ENCODE measurements around the gene NRM. TPM values are rescaled to one million over a fixed set of nuclear protein-coding genes. Genes with fewer than 3 reads are reported as not detected.

The NRM gene
- total and polyA plus RNA-seq, 2 of the 13 experiments (the other 11 are each of a cell fraction or from before 2014, with no cell fraction given), result 12.5 to 16.0 TPM

DNA sequence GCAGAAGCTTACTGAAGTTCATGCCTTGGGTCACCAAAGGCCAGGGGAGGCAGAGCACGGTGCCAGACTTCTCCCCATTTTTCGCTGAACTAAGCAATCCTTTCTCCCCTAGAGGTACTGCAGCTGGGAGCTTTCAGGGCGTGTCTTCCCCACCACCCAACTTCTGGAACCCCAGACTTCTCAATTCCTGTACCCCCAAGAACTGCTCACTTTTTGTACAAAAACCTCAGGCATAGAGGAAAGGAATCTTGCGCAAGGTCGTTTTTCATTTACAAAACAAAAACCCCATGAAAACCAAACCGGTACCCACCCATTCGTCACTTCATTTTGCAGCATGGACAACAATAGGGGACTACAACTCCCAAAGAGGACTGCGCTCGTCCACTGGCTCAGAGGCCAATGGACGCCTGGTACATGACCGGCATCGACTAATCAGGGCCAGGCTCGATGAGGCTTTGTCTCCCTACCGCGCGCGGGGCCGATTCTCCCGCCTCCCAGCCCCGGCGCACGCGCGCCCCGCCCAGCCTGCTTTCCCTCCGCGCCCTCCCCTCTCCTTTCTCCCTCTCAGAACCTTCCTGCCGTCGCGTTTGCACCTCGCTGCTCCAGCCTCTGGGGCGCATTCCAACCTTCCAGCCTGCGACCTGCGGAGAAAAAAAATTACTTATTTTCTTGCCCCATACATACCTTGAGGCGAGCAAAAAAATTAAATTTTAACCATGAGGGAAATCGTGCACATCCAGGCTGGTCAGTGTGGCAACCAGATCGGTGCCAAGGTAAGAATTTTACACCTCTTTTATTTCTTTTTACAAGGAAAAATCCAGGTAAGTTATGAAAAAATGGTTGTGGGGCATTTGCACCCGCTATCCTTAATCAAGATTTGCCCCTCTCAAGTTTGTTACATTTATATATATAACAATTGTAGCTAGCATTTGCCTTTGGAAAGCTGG, 29.3 kb upstream of the NRM start, which contains the start of gene TUBB (continued):
- TF ChIP-seq ZC3H4 (CRISPR knock-in tag; IDR thresholded peaks at IDR 0.05; ENCODE audit: borderline replicate concordance) (0 out of 2 replicates have a peak, but pooled peaks have one; percentile 41), NFE2L2 (IDR thresholded peaks at IDR 0.05; ENCODE audit: low read length) (no peak), SATB2 (CRISPR knock-in tag; IDR thresholded peaks at IDR 0.05) (no peak), NFRKB (IDR thresholded peaks at IDR 0.05) (no peak), FLYWCH1 (CRISPR knock-in tag; IDR thresholded peaks at IDR 0.05) (no peak), KDM6A (CRISPR knock-in tag; IDR thresholded peaks at IDR 0.05; ENCODE audit: low read depth) (no peak), LCORL (IDR thresholded peaks at IDR 0.05) (no peak), LCORL (CRISPR knock-in tag; IDR thresholded peaks at IDR 0.05) (peak; percentile 60), ZBTB38 (CRISPR knock-in tag; IDR thresholded peaks at IDR 0.05) (peak; percentile 58; the same call in 1 of the 2 replicates), CBX2 (IDR thresholded peaks at IDR 0.05; ENCODE audit: low read depth, low read length) (no peak), CBX2 (CRISPR knock-in tag; IDR thresholded peaks at IDR 0.05; ENCODE audit: low read depth) (no peak), PLRG1 (conservative IDR thresholded peaks at IDR 0.05) (no peak), ZFP36 (IDR thresholded peaks at IDR 0.05; ENCODE audit: borderline replicate concordance, low read depth, low read length, partially characterized antibody) (no peak)
- TF ChIP-seq, protein P1, sequence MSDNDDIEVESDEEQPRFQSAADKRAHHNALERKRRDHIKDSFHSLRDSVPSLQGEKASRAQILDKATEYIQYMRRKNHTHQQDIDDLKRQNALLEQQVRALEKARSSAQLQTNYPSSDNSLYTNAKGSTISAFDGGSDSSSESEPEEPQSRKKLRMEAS (IDR thresholded peaks at IDR 0.05), result peak; percentile 82
- TF ChIP-seq, protein P2, sequence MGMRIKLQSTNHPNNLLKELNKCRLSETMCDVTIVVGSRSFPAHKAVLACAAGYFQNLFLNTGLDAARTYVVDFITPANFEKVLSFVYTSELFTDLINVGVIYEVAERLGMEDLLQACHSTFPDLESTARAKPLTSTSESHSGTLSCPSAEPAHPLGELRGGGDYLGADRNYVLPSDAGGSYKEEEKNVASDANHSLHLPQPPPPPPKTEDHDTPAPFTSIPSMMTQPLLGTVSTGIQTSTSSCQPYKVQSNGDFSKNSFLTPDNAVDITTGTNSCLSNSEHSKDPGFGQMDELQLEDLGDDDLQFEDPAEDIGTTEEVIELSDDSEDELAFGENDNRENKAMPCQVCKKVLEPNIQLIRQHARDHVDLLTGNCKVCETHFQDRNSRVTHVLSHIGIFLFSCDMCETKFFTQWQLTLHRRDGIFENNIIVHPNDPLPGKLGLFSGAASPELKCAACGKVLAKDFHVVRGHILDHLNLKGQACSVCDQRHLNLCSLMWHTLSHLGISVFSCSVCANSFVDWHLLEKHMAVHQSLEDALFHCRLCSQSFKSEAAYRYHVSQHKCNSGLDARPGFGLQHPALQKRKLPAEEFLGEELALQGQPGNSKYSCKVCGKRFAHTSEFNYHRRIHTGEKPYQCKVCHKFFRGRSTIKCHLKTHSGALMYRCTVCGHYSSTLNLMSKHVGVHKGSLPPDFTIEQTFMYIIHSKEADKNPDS (CRISPR knock-in tag; IDR thresholded peaks at IDR 0.05), result no peak
- TF ChIP-seq, protein P3, sequence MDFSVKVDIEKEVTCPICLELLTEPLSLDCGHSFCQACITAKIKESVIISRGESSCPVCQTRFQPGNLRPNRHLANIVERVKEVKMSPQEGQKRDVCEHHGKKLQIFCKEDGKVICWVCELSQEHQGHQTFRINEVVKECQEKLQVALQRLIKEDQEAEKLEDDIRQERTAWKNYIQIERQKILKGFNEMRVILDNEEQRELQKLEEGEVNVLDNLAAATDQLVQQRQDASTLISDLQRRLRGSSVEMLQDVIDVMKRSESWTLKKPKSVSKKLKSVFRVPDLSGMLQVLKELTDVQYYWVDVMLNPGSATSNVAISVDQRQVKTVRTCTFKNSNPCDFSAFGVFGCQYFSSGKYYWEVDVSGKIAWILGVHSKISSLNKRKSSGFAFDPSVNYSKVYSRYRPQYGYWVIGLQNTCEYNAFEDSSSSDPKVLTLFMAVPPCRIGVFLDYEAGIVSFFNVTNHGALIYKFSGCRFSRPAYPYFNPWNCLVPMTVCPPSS (IDR thresholded peaks at IDR 0.05), result no peak
- TF ChIP-seq, protein P4, sequence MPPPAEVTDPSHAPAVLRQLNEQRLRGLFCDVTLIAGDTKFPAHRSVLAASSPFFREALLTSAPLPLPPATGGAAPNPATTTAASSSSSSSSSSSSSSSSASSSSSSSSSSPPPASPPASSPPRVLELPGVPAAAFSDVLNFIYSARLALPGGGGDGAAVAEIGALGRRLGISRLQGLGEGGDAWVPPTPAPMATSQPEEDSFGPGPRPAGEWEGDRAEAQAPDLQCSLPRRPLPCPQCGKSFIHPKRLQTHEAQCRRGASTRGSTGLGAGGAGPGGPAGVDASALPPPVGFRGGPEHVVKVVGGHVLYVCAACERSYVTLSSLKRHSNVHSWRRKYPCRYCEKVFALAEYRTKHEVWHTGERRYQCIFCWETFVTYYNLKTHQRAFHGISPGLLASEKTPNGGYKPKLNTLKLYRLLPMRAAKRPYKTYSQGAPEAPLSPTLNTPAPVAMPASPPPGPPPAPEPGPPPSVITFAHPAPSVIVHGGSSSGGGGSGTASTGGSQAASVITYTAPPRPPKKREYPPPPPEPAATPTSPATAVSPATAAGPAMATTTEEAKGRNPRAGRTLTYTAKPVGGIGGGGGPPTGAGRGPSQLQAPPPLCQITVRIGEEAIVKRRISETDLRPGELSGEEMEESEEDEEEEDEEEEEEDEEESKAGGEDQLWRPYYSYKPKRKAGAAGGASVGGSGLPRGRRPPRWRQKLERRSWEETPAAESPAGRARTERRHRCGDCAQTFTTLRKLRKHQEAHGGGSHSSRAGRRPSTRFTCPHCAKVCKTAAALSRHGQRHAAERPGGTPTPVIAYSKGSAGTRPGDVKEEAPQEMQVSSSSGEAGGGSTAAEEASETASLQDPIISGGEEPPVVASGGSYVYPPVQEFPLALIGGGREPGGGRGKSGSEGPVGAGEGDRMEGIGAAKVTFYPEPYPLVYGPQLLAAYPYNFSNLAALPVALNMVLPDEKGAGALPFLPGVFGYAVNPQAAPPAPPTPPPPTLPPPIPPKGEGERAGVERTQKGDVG (CRISPR knock-in tag; IDR thresholded peaks at IDR 0.05; ENCODE audit: borderline replicate concordance), result peak; percentile 73; the same call in 1 of the 2 replicates
- TF ChIP-seq, protein P5, sequence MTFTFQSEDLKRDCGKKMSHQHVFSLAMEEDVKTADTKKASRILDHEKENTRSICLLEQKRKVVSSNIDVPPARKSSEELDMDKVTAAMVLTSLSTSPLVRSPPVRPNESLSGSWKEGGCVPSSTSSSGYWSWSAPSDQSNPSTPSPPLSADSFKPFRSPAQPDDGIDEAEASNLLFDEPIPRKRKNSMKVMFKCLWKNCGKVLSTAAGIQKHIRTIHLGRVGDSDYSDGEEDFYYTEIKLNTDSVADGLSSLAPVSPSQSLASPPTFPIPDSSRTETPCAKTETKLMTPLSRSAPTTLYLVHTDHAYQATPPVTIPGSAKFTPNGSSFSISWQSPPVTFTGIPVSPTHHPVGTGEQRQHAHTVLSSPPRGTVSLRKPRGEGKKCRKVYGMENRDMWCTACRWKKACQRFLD (CRISPR knock-in tag; IDR thresholded peaks at IDR 0.05; ENCODE audit: borderline replicate concordance), result no peak

Data from HepG2 (cell line).